Stimulated activated CD4-positive, alpha-beta T cell treated with anti-CD3 and anti-CD28 coated beads, Interleukin-4, amount 100 ng/mL, for 24 hours (primary cell): ENCODE results near the gene METTL8.
"Not testable (repeated sequence)": the region's sequence is repeated elsewhere in the genome, so short reads cannot be mapped to it uniquely, and the experiment has no call there.

ENCODE experiments used
- DNase-seq: peaks from one replicate; pipeline ENCODE4 v3.0.0-alpha.2; 2020

Gene METTL8

DNA sequence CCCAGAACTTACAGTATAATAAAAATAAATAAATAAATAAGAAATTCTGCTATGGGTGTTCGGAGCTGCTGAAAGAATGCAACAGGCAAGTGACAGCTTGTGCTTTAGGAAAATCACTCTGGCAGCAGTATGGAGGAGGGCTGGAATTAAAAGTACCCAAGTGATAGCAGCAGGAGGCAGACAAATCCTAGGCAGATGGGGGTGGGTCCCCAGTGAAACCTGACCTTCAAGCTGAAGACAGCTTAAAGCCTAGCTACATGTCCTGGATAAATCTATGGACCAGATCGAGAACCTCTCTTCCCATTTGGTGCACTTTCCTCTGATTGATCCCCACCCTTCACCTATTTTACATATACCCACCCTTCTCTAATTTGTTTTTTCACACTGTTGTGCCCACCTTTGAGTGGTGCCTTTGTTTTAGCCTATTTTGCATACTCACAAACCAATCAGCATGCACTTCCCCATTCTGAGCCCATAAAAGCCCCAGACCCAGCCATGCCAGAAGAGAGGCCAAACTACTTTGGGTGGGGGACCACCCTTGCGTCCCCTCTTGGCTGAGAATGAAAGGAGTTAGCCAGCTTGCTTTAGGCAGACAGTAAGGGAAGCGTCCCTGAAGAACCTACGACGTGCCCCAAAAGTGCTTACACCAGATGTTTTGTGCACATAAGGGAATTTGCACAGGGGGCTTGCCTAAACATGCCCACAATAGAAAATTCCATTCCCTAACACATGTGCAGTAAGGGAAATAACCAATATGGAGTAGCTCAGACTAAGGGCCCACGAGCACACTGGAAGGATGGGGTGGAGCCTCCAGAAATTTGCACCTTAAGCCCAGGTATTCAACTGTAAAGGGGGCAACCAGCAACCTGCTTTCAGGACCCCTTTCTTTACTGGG, 3.0 kb downstream of the METTL8 start:
- DNase-seq, result no peak

DNA sequence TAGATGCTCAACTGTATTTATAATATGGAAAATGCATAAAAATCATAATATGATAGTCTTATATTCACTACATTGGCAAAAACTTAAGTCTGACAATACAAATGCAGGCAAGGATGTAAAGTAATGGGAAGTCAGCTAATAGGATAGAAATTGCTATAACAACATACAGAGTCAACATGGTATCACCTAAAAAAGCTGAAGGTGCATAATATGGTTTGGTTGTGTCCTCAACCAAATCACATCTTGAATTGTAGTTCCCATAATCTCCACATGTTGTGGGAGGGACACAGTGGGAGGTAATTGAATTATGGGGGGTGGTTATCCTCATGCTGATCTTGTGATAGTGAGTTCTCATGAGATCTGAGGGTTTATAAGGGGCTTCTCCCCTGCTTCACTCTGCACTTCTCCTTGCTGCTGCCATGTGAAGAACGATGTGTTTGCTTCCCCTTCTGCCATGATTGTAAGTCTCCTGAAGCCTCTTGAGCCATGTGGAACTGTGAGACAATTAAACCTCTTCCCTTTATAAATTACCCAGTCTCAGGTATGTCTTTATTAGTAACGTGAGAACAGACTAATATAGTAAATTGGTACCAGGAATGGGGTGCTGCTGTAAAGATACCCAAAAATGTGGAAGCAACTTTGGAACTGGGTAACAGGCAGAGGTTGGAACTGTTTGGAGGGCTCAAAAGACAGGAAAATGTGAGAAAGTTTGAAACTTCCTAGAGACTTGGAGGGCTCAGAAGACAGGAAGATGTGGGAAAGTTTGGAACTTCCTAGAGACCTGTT, 10.9 kb downstream of the METTL8 start:
- DNase-seq, result not testable (repeated sequence)

GRCh38 chr2:171420728-171421563, 12.8 kb downstream of the METTL8 start:
- no peak for DNase-seq

- no peak for DNase-seq
Measured at GRCh38 chr2:171419333-171419732, 14.5 kb downstream of the METTL8 start.

GRCh38 chr2:171416009-171416926, 17.5 kb downstream of the METTL8 start:
- DNase-seq, result peak; percentile 90

DNA sequence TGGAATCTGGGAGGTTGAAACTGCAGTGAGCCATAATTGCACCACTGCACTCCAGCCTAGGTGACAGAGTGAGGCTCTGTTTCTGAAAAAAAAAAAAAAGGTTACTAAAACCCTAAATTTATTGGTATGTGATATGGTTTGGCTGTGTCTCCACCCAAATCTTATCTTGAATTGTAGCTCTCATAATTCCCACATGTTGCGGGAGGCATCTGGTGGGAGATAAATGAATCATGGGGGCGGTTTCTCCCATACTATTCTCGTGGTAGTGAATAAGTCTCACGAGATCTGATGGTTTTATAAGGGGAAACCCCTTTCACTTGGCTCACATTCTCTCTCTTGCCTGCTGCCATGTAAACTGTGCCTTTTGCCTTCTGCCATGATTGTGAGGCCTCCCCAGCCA, 19.1 kb downstream of the METTL8 start:
- DNase-seq, result peak; percentile 38

DNA sequence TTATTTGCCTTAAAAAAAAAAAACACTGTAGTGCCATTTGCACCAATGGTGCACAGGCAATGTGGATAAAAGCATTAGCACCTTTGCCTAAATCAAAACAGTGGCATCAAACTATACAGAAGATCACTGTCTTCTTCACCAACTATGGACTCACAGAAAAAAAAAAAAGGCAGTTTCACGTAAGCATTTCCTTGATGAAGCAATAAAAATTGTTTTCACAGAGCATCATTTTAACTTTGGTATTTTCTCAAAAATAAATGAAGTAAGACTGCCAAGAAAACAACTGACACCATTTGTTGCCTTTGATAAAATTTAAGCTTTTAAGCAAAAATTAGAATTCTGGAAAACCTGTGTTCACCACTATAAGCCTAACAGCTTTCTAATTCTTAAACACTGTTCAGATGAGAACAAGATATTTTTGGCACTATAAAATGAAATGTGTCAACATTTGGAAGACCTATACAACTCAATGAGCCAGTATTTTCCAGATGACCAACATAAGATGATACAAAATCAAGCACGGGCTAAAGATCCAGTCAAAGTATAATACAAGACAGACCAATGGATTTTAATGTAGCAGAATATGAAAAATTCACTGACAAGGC, 21.1 kb downstream of the METTL8 start:
- DNase-seq, result no peak

DNA sequence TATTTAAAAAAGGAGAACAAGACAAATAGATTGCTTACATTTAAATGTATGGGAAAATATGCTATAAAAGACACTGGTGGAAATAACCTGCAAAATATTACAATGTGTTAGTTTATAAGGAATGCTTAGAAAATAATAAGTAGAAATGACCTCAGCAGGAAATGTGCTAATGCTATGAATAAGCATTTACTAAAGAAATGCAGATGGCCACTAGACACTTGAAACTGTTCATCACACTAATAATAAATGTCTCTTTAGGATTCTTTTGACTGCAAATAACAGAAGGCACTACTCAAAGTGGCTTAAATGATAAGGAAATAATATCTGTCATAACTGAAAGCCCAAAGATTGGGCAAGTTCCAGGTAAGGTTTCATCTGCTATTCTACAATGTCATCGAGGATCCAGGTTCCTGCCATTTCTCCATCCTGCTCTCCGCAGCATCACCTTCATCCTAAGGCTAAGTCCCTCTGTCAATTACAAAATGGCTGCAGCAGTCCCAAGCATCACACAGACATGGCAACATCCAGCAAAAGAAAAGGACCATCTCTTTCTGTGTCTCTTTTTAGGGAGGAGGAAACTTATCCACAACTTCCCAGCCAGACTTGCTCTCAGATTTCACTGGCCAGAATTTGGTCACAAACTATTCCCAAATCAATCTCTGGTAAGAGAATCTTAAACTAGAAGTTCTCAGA, 21.9 kb downstream of the METTL8 start:
- no peak for DNase-seq

GRCh38 chr2:171411214-171411613, 22.6 kb downstream of the METTL8 start:
- DNase-seq, result no peak

GRCh38 chr2:171410624-171411023, 23.2 kb downstream of the METTL8 start:
- no peak for DNase-seq

DNA sequence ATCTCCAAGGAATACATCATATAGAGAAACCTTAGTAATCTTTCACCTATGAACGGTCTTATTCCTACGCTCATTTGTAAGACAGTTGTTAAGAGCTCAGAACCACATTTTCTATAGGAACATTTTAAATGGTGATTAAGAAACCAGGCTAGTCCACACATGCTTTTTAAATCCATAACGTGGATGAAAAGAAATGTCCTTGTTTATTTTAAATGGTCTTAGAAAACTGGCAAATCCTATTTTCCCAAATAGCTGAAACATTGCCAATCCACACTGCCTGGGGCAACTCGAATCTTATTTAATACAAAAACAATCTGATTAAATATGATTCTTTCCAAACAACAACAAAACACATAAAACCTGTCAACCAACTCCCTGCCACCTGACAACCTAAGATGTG, 23.7 kb downstream of the METTL8 start:
- no peak for DNase-seq

- no peak for DNase-seq
Measured at GRCh38 chr2:171409436-171409971, 24.3 kb downstream of the METTL8 start.

GRCh38 chr2:171407676-171408044, 26.1 kb downstream of the METTL8 start:
- DNase-seq, result no peak

DNA sequence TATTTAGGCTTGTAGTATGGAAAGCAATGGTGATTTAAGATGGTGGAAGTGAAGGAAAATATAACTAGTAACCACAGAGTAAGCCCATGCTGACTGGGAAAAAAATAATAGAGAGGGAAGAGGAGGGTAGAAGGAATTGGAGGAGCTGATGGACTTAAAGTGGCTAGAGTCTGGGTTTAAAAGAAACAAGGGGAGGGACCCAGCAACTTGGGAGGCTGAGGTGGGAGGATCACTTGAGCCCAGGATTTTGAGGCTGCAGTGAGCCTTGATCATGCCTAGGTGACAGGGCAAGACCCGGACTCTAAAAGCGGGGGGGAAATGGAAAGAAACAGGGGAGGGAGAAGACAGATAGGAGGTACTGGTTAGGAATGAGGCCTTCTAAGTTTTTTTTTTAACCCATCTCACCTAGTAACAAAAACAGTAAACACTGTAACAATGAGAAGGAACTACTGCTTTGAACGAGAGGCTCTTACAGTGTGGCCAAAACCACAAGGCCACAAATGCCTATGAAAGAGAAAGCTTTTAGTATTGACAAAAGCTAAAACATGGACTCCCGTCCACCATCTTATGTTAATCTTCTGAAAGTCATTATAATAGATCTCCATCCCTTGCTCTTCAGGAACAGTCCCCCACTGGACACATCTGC, 26.6 kb downstream of the METTL8 start:
- no peak for DNase-seq

DNA sequence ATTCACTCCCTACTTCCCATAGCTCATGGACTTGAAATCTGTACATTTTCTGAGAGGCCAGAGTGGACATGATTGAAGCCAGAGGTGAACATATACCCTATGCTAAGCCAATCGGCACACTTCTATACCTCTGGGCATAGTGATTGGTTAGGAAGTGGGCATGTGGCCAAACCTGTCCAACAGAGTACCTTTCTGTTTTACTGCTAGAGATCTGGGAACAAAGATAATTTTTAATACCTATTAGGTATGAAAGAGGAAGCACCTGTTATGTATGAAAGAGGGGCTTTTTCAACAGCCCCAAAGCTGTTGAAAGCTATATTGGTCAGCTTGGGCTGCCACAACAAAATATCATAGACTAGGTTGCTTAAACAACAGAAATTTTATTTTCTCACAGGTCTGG, 27.7 kb downstream of the METTL8 start:
- no peak for DNase-seq

- no peak for DNase-seq
Measured at GRCh38 chr2:171405546-171405945, 28.2 kb downstream of the METTL8 start.

DNA sequence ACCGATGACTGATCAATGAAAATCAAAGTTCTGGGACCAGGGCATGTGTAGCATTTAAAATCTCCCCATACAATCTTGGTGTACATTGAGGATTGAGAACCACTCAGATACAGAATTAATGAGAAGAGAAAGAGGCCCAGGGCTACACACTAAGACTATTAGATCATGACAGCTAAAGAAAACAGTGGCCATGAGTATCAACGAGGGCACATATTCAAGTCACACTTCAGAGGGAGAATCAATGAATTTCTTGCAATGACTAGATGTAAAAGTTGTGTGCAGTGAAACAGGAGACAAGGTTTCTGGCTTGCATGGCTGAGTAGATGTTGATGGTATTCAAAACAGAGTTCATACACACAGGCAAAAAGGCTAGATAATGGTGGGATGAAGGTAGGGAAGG, 29.1 kb downstream of the METTL8 start:
- DNase-seq, result no peak

DNA sequence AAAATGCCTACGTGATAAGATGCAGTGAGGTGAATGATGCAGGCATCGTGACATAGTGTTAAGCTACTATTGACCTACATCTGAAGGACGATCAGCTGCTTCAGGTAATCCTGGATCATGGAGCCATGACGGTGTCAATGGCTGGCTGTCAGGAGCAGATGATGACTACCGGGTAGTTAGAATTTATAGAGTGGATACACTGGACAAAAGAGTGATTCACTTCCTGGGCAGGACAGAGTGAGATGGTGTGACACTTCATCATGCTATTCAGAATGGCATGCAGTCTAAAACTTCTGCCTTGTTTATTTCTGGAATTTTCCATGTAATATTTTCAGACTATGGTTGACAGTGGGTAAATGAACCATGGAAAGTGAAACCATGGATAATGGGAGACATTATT, 29.5 kb downstream of the METTL8 start:
- DNase-seq, result no peak

DNA sequence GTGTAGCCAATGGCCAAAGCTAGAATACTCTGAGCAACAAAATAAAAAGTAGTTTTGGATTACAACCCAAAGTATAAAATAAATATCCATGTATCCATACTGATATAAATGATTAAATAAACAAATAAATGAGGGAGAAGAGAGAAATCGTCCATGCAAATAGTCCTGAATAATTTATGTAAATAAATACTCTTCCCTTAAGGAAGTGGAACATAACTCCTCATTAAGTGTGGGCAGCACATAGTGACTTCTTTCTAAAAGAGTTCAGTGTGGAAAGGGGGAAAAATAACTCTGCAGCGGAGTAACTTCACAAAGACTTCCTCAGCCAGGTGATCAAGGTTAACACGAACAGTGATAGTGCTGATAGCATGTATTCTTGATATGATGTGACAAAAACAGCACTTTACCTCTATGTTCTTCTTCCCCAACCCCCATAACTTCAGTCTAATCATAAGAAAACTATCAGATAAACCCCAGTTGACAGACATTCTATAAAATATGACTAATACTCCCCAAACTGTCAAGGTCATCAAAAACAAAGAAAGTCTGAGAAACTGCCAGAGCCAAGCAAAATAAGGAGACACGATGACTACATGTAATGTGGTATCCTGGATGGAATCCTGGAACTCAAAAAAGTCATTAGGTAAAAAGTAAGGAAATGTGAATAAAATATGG, 30.7 kb downstream of the METTL8 start:
- no peak for DNase-seq

DNA sequence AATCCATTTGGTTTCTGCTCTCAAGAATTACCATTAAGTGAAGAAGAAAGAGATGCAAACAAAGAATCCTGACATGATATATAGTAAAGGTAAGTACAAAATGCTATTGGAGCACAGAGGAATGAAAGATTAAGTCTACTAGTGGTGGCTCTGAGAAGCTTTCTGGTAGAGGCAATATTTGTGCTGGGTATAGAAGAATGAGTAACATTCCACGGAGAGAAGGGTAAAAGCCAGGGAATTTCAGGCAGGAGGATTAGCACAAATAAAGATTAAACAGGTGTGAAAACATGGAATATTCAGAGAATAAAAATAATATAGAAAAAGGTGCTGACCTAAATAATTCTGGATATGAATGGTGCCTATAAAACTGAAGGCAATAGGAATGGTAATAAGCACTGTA, 31.8 kb downstream of the METTL8 start:
- no peak for DNase-seq
